ENCODE measurements around the gene GHRL.

- TF ChIP-seq, protein P1, sequence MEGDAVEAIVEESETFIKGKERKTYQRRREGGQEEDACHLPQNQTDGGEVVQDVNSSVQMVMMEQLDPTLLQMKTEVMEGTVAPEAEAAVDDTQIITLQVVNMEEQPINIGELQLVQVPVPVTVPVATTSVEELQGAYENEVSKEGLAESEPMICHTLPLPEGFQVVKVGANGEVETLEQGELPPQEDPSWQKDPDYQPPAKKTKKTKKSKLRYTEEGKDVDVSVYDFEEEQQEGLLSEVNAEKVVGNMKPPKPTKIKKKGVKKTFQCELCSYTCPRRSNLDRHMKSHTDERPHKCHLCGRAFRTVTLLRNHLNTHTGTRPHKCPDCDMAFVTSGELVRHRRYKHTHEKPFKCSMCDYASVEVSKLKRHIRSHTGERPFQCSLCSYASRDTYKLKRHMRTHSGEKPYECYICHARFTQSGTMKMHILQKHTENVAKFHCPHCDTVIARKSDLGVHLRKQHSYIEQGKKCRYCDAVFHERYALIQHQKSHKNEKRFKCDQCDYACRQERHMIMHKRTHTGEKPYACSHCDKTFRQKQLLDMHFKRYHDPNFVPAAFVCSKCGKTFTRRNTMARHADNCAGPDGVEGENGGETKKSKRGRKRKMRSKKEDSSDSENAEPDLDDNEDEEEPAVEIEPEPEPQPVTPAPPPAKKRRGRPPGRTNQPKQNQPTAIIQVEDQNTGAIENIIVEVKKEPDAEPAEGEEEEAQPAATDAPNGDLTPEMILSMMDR (IDR thresholded peaks at IDR 0.05): no peak
- TF ChIP-seq POLR2A (IDR thresholded peaks at IDR 0.05; ENCODE audit: low read length) (no peak), FOSL2 (IDR thresholded peaks at IDR 0.05) (no peak), FOSL2 (CRISPR knock-in tag; IDR thresholded peaks at IDR 0.05) (no peak), POLR2AphosphoS2 (conservative IDR thresholded peaks at IDR 0.05; ENCODE audit: low read length) (no peak), CEBPB (IDR thresholded peaks at IDR 0.05) (no peak)
Measured at GRCh38 chr3:10303785-10304184, 11.0 kb upstream of the GHRL start.
